ENCODE data around the gene ZKSCAN3.
"Not testable (repeated sequence)": the region's sequence is repeated elsewhere in the genome, so short reads cannot be mapped to it uniquely, and the experiment has no call there.

Gene ZKSCAN3

DNA sequence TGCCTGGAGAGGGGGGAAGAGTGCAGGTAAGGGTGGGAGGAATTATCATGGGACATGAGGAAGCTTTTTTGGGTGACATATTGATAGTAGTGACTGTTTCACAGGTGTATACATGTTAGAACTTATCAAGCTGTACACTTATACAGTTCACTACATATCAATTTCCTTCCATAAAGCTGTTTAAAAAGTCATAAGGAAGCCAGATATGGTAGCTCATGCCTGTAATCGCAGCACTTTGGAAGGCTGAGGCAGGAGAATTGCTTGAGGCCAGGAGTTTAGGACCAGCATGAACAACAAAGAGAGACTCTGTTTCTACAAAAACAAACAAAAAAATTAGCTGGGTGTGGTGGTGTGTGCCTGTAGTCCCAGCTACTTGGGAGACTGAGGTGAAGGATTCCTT is 28.1 kb downstream of the ZKSCAN3 start:
- DNase-seq, result no peak

DNA sequence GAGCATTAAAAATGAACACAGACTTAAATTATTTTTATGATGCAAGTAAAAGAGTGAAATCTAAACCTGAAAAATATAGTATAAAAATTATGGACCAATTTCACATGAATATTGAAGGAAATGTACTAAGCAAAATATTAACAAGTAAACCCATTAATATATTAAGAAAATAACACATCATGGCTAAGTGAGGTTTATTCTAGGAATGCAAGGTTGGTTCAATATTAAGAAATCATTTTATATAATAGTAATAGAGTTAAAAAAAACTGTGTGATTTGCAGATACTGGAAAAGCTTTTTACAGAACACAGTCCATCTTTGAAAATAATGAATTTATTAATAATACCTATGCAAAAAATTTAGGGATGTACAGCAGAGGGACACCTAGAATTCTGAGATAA is 28.9 kb downstream of the ZKSCAN3 start:
- DNase-seq, result no peak

DNA sequence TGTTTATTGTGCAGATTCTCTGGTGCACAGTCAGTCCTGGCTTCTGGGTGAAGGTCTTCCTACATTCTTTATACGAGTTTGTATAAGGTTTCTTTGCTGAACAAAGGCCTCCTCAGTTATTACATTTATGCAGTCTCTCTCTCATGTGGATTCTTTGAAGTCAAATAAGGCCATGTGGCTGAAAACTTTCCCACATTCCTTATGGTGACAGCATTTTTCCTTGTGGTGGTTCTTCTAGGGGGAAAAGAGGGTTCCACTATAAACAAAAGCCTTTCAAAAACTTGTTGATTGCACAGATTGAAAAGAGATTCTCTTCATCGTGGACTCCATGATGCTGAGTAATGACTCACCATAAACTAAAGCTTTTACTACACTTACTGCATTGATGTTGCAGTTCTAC is 30.6 kb downstream of the ZKSCAN3 start:
- no peak for DNase-seq

DNA sequence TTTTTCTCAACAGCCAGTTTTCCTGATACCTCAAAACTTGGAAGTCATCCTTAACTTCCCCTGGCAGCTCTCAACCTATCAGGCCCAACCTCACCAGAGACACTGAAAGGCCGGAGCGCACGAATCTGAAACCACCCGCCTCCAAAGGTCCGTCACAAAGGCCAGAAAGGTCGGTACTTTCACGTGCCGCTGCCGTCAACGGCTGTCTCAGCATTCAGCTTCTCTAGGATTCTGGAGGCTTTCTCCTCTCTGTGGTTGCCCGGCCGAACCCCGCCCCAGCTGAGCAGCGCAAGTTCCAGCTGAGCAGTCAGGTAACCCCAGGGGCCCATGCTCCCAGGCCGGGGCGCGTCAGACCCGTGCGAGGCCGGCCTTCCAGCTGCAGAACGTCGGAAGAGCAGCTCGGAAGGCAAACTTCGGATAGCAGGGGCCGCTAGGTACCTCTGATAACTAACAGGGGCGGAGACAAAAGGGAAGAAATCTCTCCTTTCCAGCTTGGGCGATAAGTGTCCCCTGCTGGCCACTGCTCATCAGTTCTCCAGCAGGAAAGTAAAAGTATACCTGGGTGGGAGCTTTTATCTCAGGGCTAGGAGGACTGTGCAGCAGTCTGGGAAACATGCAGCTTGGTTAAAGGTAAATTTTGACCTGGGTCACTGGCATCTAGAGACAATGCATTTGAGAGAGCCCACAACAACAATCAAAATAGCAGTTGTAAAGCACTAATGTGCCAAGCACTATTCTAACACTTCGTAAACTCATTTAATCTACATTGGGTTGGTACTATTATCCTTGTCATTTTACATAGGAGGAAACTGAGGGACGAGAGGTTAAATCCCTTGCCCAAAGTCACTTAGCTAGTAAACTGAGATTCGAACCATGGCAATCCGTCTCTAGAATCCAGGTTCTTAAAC is 33.7 kb downstream of the ZKSCAN3 start:
- peak; percentile 25 to 41 for DNase-seq

DNA sequence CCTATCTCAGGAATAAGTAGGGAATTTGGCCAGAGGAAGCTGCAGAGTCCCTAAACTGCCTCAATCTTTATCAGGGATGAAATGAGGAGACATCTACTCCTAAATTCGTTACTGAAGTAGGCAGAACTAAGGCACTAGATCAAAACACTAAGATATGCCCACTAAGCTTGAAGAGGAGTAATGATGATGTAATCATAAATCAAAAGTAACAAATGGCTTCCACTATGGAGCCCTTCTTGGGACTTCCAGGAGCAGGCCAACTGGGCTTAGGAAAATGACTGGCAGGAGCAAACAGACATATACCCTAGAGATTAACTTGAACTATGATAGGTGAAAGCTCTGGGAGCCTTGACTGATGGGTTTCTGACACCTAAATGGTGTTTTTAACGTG is 34.4 kb downstream of the ZKSCAN3 start:
- DNase-seq, result no peak

DNA sequence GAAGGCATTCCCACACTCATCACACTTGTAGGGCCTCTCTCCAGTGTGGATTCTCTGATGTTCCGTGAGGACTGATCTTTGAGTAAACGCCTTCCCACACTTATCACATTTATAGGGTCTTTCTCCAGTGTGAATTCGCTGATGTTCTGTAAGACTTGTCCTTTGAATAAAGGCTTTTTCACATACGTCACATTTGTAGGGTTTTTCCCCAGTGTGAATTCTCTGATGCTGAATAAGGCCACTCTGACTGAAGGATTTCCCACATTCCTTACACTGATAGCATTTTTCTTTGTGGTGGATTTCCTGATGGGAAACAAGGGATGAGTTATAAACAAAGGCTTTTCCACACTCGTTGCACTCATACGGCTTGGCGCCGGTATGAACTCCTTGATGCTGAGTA is 40.9 kb downstream of the ZKSCAN3 start:
- no peak for DNase-seq

DNA sequence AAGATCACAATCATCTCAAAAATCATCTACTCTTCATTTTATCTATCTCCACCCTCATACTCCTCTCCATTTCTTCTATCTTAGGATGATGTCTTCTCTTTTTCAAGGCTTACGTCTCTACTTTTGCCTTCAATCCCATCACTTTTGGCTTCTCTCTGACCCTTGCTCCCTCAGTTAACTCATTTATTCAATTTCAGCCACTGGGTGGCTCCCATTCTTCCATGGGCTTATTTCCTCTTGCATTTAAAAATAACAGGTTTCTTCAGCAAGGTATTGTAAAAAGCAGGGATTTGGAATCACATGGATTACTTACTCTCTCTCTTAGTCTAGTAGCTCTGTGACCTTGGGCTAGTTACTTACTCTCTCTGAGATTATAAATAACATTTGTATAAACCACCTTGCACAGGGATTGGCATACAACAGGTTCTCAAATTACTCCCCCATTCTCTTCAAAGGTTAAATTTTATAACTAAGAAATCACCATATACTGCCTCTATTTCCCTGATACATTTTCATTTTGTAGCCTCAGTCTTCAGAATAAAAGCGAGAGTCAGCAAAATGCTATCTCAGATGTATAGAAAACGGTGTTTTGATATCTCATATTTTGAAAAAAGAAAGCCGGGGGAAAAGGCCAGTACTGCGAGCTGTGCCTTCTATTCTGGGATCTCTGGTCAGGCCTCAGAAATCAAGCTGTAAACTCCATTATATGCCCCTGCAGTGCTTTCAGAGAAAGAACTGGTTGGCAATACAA is 44.3 kb downstream of the ZKSCAN3 start:
- DNase-seq, result no peak

DNA sequence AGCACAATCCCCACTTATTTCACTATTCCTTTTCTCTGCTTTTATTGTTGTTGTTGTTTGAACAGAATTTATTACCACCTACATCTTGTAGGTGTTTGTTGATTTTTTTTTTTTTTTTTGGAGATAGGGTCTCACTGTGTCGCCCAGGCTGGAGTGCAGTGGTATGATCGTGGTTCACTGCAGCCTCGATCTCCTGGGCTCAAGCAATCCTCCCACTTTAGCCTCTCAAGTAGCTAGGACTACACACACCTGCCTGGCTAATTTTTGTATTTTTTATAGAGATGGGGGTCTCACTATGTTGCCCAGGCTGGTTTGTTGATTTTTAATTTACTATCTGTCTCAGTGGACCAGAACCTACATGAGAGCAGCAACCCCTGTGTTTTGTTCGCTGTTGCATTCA is 46.2 kb downstream of the ZKSCAN3 start:
- DNase-seq, result no peak

DNA sequence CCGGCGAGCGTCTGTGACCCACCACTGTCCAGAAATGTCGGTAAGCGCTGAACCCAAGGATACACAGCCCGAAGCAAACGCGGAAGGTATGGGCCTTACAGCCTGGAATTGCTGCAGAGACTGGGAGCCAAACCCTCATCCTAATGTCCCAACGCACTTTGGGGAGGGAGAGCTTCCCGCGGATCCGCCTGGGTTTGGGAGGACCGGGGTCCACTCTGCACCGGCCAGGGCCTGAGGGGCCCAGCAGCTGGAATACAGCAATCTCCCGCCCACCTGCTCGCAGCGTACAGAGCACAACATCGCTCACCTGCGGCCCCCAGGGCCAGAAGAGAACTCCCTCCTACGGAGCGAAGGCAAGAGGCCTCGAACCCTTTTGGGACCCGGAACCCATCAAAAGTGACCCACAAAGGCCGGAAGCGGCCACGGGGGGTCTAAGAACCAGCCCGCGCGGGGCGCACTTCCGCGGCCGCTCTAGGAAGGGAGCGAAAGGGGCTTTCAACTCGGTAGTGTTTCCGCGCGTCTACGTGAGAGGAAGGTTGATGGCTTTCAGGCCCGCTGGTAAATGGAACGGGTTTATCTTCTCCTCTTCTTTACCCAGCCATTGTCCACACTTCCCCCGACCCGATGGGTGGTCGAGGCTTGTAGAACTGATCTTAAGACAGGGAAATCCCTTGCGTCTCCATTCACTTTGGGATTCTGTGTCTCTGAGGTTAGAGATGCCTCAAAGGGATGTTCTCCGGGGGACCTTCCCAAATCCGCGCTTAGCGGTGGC is 49.8 kb downstream of the ZKSCAN3 start, which contains the start of gene ZSCAN12:
Gene ZSCAN12, minus strand, starts transcription at position 398 of the 772 bp plus-strand sequence. CDS start 1,342 bp downstream, outside the sequence.
- DNase-seq, result peak; percentile 79 to 82

DNA sequence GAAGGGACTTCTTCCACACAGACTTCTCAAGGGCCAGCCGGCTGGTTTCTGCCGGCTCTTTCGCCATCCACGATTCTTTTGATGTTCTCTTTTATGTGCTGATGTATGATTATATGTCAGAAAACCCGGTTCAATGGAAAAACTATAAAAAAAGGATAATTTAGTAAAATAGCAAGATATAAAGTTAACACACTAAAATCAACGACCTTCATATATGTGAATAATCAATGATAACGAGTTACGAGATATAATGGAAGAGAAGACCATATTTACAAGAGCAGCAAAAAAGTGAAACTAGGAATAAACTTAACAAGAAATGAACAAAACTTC is 50.3 kb downstream of the ZKSCAN3 start:
- no peak for DNase-seq

DNA sequence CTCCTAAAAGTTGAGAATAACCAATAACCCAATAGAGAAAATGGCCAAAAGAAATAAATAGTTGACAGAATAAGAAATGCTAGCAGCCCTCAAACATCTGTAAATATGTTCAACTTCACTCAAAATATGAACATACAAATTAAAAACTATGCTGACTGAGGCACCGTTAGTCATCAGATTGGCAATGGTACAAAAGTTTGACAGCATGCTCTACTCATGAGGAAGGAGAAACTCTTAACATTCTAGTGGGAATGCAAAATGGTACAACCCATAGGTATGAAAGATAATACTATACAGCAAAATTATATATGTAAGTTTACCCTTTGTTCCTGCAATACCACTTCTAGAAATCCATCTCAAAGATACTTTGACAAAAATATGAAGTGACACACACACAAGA is 51.4 kb downstream of the ZKSCAN3 start:
- DNase-seq, result no peak

DNA sequence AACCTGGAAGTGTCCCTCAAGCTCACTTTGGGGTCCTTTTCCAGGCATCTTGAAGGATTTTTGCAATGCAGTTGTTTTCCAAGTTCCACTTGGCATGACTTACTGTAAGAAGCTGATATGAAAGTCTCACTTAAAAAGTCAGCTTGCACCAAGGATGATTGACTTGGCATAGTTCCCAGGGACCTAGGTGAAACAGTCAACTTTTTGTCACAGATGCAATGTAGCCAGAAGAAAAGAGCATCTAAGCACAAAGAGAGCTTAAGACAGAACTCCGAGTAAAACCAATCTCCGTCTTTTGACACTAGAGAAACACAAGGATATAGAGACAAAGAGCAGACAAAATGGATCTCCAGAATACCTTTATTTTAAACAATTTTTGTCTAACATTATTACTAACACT is 52.5 kb downstream of the ZKSCAN3 start:
- DNase-seq, result no peak

DNA sequence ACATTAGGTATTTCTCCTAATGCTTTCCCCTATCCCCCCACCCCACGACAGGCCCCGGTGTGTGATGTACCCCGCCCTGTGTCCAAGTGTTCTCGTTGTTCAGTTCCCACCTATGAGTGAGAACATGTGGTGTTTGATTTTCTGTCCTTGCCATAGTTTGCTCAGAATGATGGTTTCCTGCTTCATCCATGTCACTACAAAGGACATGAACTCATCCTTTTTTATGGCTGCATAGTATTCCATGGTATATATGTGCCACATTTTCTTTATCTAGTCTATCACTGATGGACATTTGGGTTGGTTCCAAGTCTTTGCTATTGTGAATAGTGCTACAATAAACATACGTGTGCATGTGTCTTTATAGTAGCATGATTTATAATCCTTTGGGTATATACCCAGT is 54.2 kb downstream of the ZKSCAN3 start:
- not testable (repeated sequence) for DNase-seq

DNA sequence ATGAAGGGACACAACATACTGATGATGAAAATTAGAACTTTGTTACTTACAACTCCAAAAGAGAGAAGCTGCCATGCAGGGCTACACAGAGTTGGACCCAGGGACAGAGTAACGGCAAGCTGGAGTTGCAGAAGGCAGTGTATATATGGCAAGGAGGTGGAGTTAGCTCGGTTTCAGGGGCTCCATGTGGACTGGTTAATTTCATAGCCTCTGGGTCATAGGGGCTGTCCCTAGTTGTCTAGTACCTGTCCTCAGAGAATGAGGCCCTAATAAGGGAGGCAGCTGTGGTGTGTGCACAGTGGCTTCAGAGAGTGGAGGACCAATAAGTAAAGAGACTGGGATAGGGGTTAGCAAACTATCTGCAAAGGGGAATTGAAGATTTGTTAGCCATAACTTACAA is 57.7 kb downstream of the ZKSCAN3 start:
- no peak for DNase-seq

DNA sequence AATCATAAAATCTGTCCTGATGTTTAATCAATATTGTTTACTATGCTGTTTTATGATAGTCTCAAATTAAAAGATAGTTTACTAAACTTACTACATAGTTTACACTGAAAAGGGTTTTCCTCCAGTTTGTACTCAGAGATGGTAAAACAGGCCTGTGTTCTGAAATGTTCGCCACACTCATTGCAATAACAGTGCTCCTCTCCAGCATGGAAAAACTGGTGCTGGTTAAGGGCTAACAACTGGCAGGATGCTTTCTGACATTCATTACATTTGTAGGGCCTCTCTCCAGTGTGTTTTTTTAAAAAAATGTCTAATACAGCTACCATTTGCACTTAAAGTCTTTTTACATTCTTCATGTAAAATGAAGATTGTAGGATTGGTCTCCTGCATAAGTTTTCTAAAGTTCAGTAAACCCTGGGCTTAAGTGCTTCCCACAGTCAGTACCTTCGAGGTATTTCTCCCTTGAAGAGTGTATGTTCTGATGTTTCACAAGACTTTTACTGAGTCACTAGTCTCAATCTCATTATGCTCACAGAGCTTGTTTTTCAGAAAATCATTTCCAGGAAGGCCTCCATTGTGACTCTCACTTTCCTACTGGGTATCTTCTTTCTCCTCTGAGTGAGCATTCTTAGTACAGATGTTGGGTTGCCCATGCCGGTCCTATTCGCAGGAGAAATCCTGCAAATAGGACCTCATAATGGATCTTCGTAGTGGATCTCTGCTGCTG is 58.5 kb downstream of the ZKSCAN3 start:
- no peak for DNase-seq

DNA sequence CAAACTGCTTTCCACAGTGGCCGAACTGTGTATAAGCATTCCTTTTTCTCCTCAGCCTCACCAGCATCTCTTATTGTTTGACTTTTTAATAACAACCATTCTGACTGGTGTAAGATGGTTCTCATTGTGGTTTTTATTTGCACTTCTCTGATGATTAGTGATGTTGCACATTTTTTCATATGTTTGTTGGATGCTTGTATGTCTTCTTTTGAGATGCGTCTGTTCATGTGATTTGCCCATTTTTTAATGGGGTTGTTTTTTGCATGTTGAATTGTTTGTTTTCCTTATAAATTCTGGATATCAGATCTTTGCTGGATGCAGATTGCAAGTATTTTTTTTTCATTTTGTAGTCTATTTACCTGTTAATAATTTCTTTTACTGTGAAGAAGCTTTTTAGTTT is 61.0 kb downstream of the ZKSCAN3 start:
- no peak for DNase-seq

DNA sequence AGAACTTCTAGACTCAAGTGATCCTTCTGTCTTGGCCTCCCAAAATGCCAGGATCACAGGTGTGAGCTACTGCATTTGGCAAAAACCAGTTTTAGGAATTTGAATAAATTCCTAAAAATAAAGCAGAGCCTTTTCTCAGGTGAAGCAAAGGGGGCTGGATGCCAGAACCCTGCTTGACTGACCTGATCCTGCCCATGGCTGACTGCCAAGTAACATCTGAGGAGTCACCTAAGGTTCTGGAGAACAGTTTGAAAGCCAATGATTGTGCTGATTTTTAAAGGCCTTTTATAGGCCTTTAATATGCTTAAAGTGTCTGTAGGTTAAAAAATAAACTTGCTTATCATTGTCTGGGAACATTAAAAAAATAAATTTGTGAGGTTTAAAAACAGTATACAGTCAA is 63.9 kb downstream of the ZKSCAN3 start:
- DNase-seq, result no peak

Data from stimulated activated CD4-positive, alpha-beta T cell treated with anti-CD3 and anti-CD28 coated beads, Interleukin-4, amount 100 ng/mL, for 4 hours (primary cell).